HG03196 (cell line): ENCODE results near the gene PPP1CC.

Source experiments
- ATAC-seq: cut with Tn5 transposase; IDR thresholded peaks from one replicate; pipeline ENCODE4 v1.9.1; 2021; ENCODE audit not compliant: unreplicated experiment

Gene PPP1CC

DNA sequence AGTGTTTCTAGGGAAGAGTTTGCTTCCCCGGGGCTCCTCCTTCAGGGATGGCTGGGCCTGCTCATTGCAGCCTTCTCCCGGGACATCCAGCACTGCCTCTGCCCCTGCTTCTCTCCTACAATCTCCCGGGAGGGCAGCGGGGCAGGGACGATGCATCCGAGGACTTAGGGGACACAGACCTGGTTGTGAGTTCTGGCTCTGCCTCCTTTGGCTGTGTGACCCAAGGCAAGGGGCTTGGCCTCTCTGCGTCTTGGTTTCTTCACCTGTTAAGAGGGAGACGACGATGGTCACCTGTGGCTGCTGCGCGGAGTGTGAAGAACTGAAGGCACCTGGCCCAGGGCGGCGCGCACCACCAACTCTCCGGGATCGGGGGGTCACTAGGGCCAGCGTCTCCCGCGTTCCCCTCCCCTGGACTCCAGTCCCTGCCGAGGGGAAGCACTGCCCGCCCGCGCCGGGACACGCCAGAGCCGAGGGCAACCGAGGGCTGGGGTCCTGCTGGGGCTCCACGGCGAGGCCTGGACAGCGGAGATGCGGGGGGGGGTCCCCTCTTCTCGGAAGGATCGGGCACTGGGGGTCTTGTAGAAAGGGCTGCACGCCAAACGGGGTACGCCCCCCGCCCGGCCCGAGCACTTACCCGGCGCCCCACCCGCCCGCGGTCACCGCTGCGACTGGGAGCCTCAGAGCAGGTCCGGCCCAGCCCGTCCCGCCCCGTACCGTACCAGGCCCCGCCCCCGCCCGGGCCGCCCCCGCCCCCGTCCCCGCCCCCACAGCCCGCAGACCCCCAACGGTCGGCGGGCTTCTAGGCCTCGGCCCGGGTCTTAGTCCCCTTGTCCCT is 54.0 kb downstream of the PPP1CC start, which contains the start of gene HVCN1:
Gene HVCN1 (minus strand): TSS at position 670 of the 835 bp plus-strand sequence. CDS start 5,870 bp downstream, outside the sequence.
- no peak for ATAC-seq

DNA sequence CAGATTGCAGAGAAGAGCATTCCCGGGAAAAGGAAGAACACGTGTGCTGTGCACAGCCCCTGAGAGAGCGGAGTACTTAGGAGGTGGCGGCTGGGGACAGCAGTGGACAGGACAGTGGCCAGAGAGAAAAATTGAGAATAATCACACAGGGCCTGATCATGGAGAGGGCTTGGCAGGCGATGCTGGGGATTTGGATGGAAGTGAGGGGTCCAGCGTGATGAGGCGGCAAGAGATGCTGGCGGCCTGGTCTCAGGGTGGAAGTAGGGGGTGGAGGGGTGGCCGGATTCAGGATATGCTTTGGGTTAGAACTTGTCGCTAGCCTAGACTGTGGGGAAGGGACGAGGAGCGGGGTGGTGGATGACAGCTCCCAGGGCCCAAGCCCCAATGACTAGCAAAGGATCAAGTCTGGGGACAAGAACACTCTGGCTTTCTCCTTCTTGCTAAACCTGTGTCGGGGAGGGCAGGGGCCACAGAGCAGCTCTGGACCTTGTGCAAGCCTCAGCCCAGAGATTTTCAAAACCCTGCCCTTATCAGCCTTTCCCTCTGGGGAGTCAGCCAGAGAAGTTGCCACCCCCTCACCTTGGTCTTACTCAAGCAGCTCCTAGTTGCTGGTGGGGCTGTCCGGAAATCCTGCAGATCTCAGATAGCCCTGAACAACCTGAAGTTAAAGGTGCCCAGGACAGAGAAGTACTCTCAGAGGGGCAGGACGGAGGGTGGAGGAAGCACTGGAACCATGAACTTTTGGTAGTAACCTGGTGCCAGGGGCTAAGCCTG is 55.1 kb downstream of the PPP1CC start:
- ATAC-seq: no peak

DNA sequence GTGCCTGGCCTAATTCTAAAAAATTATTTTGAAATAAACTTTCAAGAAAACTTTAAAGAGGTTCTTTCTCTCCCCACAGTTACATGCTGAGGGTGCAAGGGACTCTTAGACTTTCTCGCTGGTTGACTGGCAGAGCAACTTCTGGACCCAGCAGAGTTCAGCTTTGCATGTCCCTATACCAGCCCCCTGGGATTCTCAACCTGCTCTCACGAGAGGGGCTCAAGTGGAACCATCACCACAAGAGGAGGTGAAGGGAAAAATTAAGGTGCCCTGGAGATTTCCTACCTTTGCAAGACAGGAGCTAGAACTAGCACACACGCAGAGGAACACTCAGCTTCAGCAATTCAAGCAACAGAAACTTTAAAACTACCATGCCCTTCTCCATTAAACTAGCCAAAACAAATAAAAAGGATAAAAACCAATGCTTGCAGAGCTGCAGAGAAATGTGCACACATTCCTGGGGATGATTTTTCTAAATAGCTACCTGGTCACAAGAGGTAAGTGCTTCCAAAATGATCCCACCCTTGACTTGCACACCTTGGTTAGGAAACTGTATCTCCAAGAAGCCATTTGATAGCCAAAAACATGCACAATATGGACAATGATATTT is 56.3 kb downstream of the PPP1CC start:
- ATAC-seq: no peak

DNA sequence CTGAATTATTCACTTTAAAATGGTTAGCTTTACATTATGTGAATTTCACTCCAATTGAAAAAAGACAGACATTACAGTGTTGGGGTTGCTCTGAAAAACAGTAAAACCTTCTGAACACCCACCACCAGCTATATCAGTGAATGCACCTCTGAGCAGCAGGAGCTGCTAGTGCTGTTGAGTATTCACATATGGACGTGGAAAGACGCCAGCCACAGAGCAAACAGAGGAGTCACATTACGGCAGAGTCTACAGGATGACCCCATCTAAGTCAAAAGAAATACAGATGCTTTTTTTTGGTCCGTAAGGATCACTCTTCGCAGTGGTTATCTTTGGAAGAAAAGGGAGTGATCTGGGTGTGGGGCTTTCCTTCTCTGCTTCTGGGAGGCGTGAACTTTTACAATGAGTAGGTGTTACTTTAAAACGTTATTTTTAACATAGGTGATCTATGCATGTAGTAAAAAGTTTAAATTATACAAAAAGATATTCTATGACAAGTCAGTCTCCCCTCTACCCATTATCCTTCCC is 58.3 kb downstream of the PPP1CC start:
- no peak for ATAC-seq

DNA sequence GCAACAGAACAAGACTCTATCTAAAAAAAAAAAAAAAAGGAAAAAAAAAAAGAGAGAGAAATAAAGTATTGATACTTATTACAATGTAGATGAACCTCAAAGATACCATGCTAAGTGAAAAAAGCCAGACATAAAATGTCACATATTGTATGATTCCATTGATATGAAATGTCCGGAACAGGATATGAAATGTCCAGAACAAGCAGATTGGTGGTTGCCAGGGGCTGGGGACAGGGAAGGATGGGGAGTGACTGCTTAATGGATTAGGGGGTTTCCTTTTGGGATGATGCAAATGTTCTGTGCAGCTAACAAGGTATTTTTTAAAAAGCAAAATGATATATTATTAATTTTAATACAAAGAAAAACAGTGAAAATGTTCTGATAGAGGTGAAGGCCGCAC is 58.8 kb downstream of the PPP1CC start:
- no peak for ATAC-seq

DNA sequence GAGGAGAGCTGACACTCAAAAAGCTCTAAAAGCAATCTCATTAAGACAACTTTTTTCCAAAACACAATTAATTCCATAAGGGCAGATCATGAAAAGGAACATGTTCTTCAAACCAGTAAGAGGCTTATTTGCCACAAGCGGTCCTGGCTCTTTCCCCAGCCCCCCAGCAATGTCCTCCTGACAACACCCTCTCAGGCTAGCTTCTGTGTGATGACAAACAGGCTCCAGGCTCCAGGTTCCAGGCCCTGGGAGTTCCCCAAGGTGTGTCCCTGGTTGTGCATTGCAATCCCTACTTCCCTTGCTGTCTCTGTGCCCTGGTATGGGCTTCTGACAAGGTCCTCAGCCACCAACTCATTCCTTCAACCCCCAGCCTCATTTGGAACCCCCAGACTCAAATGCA is 62.7 kb downstream of the PPP1CC start:
- no peak for ATAC-seq

DNA sequence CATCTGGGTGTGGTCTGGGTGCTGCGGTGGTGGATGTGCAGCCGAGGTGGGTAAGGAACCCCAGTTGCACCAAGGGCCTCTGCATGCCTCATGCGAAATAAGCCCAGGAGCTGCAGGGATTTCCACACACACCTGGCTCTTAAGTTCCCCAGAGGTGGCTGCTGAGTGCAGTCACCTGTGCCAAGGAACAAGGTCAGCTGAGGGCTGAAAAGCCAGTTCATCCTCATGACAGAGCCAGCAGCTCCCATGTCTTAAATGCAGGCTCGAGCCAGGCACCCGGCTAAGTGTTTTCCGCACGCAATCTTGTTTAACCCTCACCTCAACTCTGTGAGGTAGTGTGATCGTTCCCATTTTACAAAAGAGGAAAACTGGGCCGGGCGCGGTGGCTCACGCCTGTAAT is 63.5 kb downstream of the PPP1CC start:
- ATAC-seq: no peak

DNA sequence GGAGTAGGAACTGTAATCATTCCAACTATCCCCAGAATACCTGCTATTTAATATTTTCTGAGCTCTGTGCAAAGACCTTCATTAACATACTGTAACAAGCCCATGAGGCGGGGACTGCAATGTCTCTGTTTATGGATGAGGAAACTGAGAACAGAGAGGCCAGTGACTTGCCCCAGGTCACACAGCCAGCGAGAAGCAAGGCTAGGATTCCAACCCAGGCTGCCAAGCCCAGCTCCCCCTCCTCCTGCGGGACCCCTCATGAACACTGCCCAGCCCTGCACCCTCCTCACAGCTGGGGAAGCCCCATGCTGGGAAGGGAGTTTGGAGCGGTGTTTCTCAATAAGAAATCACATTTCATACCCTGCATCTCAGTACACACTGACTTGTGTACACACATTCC is 64.7 kb downstream of the PPP1CC start:
- ATAC-seq: no peak

DNA sequence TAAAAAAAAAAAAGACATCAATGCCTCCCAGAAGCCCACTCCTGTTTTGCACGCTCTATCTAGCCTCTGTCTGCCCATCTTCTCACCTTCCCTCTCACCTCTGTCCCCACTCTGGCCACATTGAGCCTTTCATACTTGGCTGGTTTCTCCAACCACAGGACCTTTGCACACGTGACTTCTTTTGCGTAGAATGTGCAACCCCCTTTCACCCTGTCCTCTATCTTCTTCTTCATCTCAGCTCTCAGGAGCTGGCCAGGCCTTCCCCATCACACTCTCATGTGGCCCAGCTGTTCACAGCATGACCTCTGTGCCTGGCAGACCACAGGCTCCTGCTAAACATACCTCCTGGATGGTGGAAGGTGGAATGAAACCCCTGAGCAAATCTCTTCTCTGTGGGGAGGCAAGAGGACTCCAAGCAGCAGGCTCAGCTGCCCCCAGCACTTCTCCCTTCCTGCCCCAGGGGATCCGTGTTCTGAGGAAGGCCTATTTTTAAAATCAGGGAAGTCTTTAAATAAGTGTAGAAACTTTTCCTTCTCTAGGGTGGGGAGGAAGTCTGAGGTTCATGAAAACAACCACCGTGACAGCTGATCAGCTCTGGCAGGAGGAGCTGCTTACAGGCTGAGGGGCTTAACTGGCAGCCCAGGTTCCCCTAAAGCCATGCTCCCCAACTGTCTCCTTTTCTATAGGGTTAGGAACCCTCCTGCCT is 65.3 kb downstream of the PPP1CC start:
- peak; percentile 69 for ATAC-seq

DNA sequence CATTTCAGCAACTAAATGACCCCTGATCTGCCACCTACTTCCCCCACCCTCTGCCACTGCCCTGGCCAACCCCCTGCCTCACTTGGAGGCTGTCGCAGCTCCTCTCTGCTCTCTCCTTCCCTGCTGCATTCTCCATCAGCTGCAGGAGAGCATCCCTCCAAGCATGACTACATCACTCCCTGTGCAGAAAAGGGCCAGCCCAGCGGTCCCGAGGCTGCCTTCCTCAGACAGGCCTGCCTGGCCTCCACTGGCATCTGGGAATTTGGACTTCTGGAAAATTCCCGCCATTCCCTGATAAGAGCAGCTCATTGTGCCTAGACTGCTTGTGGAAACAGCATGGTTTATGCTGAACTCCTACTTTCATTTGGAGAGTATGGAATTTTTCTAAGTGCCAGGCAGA is 66.5 kb downstream of the PPP1CC start:
- ATAC-seq: no peak

DNA sequence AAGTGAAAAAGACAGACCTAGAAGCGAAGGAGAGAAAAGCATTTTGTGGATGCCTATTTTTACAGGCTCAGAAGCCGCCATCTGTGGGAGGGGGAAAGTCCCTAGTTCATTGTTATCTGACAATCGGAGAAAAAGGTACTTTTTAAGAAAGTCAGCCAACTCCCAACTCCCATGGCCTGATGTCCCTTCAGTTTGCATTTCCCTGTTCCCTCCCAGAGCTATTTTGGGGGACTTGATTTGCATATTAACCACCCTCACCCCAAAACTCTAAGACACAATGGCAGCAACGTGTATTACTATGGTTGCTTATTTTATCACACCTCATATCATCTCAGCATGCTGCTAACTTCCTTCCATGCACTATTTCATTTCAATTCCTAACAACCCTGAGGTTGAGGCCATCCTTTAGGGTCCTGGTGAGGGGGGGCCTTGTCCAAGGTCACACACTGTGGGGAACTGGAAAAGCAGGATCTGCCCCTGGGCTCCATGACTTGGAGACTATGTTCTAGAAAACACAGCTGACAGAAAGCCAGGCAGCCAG is 72.5 kb downstream of the PPP1CC start:
- peak; percentile 38 for ATAC-seq
